ENCODE data around the gene GUCD1.
"Not testable (repeated sequence)": the region's sequence is repeated elsewhere in the genome, so short reads cannot be mapped to it uniquely, and the experiment has no call there.

Gene GUCD1

GRCh38 chr22:24554313-24555164, at the start of gene GUCD1:
Gene GUCD1 (minus strand): TSS chr22:24555138. CDS start chr22:24554991, 147 bp downstream.
- no peak for DNase-seq

DNA sequence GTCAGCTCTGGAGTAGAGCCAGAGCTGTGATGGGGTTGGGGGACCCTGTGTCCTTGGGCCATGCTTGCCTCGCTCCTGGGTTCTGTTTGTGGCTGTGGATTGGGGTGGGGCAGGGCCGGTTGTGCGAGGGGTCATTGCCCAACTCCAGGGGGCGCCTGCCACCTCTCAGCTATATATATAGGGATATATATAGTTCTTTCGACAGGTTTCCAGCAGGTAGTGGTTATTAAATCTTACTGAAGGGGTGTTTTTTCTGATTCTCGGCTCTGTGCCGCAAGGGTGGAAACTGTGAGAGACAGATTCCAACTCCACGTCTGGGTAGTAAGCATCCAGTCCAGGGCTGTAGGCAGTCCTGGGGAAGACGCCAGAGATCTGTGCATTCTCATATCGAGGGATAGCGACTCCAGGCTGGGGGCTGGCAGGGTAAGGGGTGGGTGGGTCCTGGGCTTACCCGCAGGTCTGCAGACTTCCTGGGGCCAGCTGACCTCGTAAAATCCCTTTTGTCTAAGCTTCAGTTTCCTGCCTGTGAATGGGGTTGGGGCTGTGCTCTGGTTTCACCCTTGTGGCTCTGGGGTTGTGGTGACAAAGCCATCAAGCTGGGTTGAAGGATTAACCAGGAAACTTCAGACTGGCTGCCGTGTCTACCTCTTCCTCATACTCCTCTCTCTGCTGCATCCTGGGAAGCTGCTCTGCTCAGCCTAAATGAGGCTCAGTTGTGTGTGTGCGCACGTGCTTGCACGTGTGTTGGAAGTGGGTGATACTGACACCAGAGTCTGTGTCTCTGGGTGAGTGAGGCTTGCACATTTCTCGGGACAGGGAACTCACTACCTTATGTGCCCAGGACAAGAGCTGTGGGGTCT, 49.1 kb upstream of the GUCD1 start:
- DNase-seq: not testable (repeated sequence)

GRCh38 chr22:24602847-24603769, 48.2 kb upstream of the GUCD1 start, which contains the start of gene GGT1:
Gene GGT1 (plus strand): TSS chr22:24603193. CDS start chr22:24611082, 7,889 bp downstream.
- DNase-seq: not testable (repeated sequence)

- DNase-seq: not testable (repeated sequence)
Observed at GRCh38 chr22:24602105-24602749, 47.3 kb upstream of the GUCD1 start.

DNA sequence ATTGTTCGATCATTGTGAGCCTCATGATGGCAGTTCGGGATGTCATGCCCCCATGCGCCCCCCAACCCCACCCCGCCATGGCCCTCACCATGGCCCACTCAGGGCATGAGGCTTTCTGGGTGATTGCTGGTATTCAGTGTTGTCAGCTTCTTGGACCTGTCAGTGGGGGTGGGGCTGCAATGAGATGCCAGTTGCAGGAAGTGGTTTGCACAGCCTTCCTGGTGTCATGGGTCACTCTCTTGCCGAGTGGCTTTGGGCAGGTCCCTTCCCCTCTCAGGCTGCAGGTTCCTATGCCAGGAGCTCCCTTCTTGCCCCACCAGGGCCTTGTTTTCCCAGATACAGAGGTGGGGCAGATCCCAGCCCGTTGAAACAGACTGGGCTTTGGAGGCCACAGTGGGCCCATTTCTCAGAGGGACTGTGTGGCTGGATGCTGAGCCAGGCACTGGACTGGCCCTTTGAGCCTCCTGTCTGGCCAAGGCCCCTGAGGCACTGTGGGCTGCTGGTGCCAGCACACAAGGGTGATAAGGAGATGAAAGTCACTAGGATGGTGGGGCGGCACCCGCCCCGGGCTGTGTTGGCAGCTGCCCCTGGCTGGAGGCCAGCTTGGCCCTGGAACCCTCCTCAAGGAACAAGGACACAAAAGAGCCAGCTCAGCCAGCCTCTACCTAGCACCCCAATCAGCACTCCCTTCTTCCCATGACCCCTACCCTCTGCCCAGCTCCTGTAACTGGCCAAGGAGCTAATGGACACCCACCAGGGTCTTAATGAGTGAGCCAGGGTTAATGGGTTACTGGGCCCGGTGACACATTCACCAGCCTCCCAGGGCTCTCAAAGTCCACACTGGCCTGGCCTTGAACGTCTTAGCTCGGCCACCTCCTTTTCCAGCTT, 46.5 kb upstream of the GUCD1 start:
- no peak for DNase-seq

DNA sequence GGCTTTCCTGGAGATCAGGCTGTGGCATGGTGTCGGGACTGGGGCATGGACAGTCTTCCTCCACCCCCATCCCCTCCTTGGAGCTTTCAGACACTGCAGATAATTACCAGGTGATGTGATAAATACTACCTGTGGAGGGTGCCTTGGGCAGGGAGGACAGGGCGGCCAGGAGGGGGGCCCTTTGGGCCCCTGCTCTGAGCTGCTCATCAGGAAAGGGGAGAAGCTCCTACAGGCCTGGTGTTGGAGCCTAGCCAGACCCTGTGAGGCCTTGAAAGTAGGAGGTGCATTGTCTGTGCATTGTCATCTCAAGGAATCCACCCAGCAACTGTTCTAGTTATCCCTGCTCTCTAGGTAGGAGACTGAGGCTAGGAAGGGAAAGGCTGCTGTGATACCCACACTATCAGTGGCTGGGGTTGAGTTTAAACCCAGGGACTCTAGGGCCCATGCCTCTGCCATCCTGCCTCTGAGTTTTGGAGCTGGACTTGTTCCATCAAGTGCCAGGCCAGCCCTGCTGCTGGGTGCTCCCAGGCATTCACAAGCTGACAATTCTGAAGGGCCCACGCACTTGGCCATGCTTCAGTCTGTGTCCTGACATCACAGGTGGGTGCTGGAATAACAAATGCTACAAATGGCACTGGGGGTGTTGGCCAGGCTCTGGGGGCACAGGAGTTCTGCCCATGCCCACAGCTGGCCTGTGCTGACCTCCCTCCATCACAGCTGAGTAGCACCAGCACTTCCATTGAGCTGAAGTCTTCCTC, 45.2 kb upstream of the GUCD1 start:
- DNase-seq: not testable (repeated sequence)

GRCh38 chr22:24599514-24599913, 44.6 kb upstream of the GUCD1 start:
- DNase-seq: no peak

- DNase-seq: not testable (repeated sequence)
Observed at GRCh38 chr22:24597076-24597475, 42.1 kb upstream of the GUCD1 start.

- DNase-seq: no peak
Observed at GRCh38 chr22:24595863-24596262, 40.9 kb upstream of the GUCD1 start.

- DNase-seq: no peak
Observed at GRCh38 chr22:24595228-24595627, 40.3 kb upstream of the GUCD1 start.

DNA sequence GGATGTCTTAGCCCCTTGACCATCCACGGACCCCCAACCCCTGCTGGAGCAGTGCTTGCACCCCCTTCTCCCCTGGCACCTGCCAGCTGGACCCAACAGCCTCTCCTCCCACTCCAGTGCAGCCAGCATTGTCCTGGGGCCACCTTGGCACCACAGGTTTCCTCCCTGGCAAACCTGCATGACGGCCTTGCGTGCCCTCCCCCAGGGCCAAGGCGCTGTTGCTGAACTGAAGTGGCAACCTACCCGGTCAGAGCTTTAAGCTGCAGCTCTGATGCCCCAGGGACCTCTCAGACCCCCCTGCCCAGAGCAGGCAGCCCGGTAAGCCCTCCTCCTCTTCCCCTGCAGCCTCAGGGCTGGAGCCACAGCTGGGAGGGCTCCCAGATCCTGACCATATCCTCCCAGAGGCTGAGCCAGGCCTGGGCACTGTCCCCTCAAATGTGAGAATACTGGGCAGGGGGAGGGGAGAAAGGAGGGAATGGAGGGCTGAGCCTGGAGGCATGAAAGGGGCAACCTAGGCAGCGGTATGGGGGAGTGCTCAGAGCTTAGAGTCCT, 39.7 kb upstream of the GUCD1 start:
- DNase-seq: no peak

DNA sequence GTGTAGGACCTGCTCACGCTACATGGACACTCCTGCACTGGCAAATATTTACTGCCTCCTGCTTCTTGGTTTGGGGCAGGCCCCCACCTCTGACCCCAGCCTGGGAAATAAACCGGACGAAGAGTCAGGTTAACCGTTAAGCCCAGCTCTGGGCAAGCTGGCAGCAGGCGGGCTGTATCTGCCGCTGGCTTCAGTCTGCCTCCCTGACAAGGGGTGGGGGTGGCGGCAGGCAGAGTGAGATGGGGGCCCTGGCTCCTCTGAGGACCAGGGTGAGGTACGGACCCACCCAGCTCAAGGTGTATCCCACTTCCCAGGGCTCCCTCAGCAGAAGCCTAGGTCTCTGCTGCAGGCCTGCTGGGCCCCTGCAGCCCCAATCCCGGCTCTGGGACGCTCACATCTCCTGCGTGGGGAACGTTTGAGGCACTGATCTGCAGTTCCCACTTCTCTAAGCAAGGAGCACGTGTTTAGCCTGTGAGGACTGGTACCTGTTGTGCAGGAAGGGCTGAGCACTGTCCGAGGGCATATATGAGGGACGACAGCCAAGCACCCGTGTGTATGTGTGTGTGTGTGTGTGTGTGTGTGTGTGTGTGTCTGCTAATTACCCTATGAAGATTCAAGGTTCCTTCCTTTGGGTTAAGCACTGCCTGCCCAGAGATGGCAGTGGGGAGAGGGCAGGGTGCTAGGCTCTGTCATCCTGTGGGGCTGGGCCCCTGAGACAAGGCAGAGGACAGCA, 39.1 kb upstream of the GUCD1 start:
- no peak for DNase-seq

- DNase-seq: not testable (repeated sequence)
Observed at GRCh38 chr22:24593559-24593835, 38.6 kb upstream of the GUCD1 start.

- DNase-seq: no peak
Observed at GRCh38 chr22:24592851-24593558, 38.1 kb upstream of the GUCD1 start, which contains the start of gene LRRC75B. Gene LRRC75B (minus strand): TSS chr22:24593073. CDS start chr22:24593039, 34 bp downstream.

DNA sequence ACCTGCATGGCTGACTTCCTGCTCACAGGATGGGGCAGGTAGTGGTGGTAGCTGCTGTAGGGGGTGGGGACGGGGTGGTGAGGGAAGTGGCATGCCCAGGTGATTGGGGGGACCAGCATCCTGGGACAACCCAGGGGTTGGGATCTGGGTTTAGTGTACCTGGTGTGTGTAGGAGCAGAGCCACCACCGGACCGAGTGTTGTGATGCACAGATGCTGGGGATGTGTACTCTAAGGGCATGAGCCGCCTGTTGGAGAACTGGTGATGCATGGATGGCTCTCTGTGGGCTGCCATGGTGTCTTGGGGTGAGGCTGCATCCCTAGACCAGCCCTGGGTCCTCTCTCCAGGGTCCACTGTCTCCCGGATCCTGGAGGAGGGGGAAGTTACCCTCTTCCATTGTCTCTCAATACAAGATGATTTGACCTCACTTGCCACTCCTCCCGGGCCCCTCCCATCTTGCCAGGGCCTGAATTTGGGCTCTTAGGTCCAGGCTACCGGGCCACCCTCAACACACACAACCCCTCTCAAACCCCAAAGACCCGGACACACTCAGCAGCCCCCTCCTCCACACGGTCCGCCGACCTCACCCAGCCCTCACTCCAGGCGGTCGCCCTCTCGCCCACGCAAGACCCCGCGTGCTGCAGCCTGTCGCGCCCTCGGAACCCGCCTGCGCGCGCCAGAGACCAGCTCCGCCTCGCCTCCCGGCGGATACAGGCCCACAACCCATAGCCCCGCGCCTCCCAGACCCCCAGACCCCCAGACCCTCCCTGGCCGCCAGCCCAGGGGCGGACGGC, 37.3 kb upstream of the GUCD1 start:
- no peak for DNase-seq

DNA sequence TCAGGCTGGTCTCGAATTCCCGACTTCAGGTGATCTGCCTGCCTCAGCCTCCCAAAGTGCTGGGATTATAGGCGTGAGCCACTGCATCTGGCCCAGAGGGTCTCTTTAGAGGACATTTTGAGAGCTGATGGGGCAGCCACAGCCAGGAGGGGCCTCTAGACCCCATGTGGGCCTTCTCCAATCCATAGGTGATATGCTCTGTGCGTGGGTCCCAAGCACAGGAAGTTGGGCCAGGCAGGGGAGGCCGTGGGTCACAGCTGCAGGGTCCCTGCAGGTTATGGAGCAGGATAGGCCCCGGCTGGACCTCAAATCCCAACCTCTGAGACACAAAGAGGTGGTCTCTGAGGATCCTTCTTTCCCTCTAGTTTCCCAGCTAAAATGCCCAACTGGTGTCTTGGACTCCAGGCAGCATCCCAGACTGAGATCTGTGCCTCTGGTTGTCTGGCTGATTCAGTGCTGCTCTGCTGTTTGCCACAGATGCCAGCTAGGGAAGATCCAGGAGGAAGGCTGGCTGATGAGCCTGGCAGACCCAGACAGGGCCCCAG, 36.4 kb upstream of the GUCD1 start:
- DNase-seq: no peak

GRCh38 chr22:24590596-24591173, 35.7 kb upstream of the GUCD1 start:
- DNase-seq: no peak
